RKO (cell line): ENCODE measurements around the gene AGO4.
"Not testable (repeated sequence)": the region's sequence is repeated elsewhere in the genome, so short reads cannot be mapped to it uniquely, and the experiment has no call there.

ENCODE experiments used
- DNase-seq: peaks from one replicate; pipeline ENCODE4 v3.0.0-alpha.2; 2016; ENCODE audit warnings: low spot score

Gene AGO4

DNA sequence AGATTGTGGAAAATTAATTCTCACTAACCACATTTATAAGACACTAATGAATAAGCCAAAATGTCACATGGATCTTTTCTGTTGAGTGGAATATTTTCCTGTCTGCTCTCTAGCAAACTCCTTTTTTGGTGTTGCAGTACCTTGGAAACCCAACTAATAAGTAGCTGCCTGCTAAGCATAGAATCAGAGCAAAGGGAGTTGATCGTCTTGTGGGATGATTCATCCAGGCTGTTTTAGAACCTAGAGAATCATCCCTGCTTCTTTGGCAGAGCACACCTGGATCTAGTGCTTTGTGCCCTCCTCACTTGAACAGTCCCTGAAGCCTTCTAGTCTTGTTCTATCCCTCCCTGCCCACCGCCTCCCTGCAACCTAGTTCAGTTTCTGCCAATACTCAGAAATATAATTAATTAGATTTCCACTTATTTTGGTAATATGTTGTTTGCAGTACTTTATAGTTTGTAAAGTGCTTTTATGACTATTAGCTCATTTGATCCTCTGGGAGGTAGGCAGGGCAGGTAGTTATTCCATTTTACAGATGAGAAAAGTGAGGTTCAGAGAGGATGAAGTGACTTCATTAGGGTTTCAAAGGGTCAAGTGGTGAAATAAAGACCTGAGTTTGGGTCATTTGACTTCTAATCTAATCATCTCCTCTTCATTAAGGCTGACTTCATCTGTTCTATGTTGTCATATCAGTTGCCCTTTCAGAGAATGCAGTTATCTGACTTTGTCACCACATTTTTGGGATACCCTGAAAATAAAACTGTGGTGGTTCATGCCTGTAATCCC, 2.5 kb downstream of the AGO4 start:
- DNase-seq: peak; percentile 42

- not testable (repeated sequence) for DNase-seq
Measured at GRCh38 chr1:35812754-35813153, 4.9 kb downstream of the AGO4 start.

DNA sequence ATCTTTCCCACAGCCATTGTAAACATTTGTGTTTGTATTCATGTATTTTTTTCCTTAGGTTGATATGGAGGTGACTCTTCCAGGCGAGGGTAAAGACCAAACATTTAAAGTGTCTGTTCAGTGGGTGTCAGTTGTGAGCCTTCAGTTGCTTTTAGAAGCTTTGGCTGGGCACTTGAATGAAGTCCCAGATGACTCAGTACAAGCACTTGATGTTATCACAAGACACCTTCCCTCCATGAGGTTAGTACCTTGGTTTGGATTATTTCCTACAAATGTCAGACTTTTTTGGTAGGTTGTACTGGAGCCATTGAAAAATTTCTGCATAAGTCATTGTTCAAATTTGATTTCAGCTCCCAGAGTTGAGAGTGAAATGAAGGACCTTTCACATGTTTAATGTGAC, 17.4 kb downstream of the AGO4 start:
- no peak for DNase-seq

DNA sequence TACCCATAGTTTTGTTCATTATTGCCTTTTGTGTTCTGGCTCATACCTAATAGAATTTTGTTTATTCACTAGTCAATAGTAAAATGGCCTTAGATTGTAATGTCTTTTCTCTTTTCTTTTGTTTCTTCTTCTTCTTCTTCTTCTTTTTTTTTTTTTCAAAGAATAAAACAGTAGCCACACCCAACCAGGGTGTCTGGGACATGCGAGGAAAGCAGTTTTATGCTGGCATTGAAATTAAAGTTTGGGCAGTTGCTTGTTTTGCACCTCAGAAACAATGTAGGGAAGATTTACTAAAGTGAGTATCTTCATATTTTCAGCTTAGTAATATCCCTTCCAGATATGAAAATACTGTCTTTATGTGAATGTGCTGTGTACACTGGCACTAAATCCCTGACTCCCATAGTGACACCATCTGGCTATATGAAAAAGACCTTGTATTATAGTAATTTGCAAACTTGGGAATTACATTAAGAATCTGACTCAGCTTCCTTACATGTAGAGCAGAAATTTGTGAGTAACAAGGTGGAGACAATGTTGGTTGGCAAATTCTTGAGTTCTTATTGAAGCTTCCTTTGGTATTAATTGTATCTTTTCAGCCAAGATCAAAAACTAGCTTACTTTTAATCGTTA, 24.6 kb downstream of the AGO4 start:
- DNase-seq: no peak

GRCh38 chr1:35833395-35833794, 25.6 kb downstream of the AGO4 start:
- no peak for DNase-seq

- no peak for DNase-seq
Measured at GRCh38 chr1:35834218-35834617, 26.4 kb downstream of the AGO4 start.

GRCh38 chr1:35835398-35835797, 27.6 kb downstream of the AGO4 start:
- DNase-seq: no peak

GRCh38 chr1:35836734-35837133, 28.9 kb downstream of the AGO4 start:
- no peak for DNase-seq

- no peak for DNase-seq
Measured at GRCh38 chr1:35838693-35839245, 31.0 kb downstream of the AGO4 start.

GRCh38 chr1:35844826-35845225, 37.0 kb downstream of the AGO4 start:
- no peak for DNase-seq

DNA sequence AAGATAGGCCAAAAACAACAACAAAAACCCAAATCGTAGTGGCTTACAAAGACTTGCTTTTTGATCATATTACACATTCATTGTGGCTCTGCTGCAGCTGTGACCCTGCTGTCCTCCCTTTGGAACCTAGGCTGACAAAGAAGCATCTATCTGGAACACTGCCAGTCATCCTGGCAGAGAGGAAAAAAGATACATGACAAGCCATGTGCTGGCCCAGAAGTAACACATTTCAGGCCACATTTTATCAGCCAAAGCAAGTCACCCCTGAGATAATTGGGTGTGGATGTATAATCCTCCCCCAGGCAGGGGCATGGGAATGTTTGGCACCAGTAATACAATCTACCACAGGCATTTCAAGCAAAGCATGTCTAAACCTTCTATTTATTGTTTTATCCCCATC, 38.0 kb downstream of the AGO4 start:
- DNase-seq: no peak

- DNase-seq: no peak
Measured at GRCh38 chr1:35847935-35848565, 40.2 kb downstream of the AGO4 start.

DNA sequence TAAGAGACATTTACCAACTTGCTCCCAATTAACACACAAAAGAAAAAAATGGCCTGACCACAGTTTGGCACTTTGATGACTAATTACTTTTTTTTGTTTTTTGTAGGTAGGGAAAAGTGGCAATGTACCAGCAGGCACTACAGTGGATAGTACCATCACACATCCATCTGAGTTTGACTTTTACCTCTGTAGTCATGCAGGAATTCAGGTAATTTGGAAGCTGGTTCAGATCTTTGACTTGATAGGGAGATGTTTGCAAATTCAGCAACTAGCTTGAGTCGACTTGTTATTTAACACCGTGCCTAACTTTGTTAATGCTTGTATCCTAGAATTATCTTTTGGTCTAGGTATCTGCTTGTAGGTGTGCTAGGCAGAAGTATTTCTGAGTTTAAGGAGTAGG, 42.2 kb downstream of the AGO4 start:
- no peak for DNase-seq

- no peak for DNase-seq
Measured at GRCh38 chr1:35850716-35851115, 42.9 kb downstream of the AGO4 start.

GRCh38 chr1:35851132-35851869, 43.5 kb downstream of the AGO4 start:
- no peak for DNase-seq

GRCh38 chr1:35852241-35852640, 44.4 kb downstream of the AGO4 start:
- no peak for DNase-seq

DNA sequence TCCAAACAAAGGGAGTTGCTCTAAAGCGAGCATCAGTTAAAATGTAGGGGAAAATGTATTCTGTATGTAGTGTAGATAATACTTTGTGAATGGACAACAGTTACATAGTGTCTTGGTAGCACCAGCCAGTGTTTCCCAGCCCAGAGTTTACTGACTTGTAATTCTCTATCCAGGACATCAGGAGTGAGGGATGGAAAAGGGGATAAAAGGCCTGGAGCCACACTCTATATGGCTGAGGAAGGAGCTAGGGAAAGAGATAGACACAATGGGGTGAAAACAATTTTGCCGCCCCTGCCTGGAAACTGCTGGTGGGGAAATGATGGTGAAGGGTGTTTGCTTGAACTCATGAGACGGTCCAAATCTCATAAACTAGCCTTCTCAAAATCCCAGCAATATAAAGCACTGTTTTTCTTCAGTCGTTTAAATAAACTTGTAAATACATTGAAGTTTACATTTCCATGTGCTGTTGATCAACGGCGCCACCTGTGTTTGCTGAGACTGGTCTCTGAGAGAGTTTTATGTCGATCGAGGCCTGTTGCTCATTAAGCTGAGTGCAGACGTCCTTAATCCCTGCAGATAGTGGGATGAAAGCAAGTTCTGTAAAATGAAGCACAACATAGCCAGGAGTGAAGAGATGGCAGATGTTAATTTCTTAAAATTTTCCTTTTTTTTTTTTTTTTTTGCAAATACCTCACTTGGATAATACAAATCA, 47.3 kb downstream of the AGO4 start:
- DNase-seq: no peak

GRCh38 chr1:35856964-35857363, 49.1 kb downstream of the AGO4 start:
- DNase-seq: no peak

GRCh38 chr1:35857830-35858229, 50.0 kb downstream of the AGO4 start:
- peak; percentile 52 for DNase-seq

DNA sequence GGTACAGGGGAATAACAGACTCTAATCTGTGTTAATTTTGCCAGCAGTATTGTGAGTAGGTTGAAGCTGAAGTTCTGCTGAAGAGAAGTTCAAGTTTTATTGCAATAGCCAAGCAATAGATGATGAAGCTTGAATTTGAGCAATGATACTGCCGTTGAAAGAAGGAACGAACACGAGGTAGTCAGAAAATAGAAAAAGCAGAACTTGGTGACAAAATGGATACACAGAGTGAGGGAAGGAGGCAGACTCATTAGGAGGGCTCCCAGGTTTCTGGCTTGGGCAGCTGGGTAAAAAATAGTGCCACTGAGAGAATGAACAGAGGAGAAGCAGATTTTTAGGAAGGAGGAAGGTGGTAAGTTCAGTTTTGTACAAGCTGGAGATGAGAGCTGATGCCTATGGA, 52.9 kb downstream of the AGO4 start:
- DNase-seq: no peak

DNA sequence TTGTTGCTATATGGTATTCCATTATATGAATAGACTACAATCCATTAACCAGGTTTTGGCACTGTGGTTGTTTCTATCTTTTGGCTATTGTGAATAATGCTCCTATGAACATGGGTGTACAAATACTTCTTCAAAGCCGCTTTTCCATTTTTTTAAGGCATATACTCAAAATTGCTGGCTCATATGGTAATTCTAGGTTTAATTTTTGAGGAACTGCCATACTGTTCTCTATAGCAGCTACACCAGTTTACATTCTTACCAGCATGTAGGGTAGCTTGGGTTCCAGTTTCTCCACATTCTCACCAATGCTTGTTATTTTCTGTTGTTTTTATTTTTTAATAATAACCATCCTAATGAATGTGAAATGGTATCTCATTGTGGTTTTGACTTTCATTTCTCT, 55.3 kb downstream of the AGO4 start:
- no peak for DNase-seq
